ENCODE measurements around the gene SLC26A9. TPM values are rescaled to one million over a fixed set of nuclear protein-coding genes. Genes with fewer than 3 reads are reported as not detected.
"Not testable (repeated sequence)": the region's sequence is repeated elsewhere in the genome, so short reads cannot be mapped to it uniquely, and the experiment has no call there.

SLC26A9 gene
- total RNA-seq, 1 donor from 2014 or later = not detected

DNA sequence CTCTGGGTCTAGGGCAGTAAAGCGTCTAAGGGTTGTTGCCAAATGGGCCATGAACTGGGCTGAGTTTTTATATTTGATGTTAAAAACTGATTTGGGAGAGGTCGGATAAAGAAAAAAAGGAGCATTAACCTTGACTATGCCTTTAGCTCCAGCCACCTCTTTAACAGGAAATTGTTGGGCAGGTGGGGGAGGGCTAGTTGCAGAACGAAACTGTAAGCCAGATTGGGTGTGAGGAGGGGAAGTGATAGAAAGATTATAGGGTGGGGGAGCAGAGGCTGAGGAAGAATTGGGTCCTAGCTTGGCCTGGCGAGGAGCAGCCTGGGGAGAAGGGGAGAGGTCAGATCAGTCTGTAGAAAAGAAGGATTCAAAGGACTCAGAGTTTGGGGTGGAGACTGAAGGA is 54.2 kb downstream of the SLC26A9 start:
- H3K9me3 Mint-ChIP-seq = peaks cover 11% of the 10 kb centered on the region
- DNase-seq; ATAC-seq (ENCODE audit: low read depth); H3K4me3 Mint-ChIP-seq; H3K27me3 Mint-ChIP-seq; POLR2A ChIA-PET; H3K4me1 Mint-ChIP-seq; intact Hi-C loops (cut with micrococcal nuclease); CTCF ChIA-PET; H3K27ac Mint-ChIP-seq; H3K36me3 Mint-ChIP-seq (ENCODE audit: low read depth): not testable (repeated sequence)

DNA sequence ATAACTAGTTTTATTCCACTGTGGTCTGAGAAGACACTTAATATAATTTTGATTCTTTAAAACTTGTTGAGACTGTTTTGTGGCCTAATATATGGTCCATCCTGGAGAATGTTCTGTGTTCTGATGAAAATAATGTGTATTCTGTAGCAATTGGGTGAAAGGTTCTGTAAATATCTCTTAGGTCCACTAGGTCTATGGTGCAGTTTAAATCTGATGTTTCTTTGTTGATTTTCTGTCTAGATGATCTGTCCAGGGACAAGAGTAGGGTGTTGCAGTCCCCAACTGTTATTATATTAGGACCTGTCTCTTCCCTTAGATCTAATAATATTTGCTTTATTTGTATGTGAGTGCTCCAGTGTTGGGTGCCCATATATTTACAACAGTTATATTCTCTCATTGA is 59.5 kb downstream of the SLC26A9 start:
- Mint-ChIP-seq H3K27me3 (no peaks in the 10 kb centered on the region), H3K4me1 (peaks cover 2% of the 10 kb centered on the region), H3K4me3 (no peak overlapping the region), H3K27ac (no peak overlapping the region), H3K9me3 (peaks cover 16% of the 10 kb centered on the region), H3K36me3 (ENCODE audit: low read depth) (peaks cover 3% of the 10 kb centered on the region)
- TF ChIP-seq, protein P1, sequence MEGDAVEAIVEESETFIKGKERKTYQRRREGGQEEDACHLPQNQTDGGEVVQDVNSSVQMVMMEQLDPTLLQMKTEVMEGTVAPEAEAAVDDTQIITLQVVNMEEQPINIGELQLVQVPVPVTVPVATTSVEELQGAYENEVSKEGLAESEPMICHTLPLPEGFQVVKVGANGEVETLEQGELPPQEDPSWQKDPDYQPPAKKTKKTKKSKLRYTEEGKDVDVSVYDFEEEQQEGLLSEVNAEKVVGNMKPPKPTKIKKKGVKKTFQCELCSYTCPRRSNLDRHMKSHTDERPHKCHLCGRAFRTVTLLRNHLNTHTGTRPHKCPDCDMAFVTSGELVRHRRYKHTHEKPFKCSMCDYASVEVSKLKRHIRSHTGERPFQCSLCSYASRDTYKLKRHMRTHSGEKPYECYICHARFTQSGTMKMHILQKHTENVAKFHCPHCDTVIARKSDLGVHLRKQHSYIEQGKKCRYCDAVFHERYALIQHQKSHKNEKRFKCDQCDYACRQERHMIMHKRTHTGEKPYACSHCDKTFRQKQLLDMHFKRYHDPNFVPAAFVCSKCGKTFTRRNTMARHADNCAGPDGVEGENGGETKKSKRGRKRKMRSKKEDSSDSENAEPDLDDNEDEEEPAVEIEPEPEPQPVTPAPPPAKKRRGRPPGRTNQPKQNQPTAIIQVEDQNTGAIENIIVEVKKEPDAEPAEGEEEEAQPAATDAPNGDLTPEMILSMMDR (IDR thresholded peaks at IDR 0.05) = no peak
- ChIA-PET CTCF (no interaction called here), POLR2A (no interaction called here)
- DNase-seq (no peak), ATAC-seq (ENCODE audit: low read depth) (no peak)
- intact Hi-C loops (cut with micrococcal nuclease) = no loop called here

DNA sequence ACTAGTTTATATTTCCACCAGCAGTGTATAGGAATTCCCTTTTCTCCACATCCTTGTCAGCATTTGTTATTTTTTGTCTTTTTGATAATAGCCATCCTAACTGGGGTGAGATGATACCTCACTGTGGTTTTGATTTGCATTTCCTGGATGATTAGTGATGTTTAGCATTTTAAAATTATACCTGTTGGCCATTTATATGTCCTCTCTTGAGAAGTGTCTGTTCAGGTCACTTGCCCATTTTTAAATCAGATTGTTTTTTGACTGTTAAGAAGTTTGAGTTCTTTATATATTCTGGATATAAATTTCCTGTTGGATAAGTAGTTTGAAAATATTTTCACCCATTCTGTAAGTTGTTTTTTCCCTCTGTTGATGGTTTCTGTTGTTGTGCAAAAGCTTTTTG is 62.3 kb downstream of the SLC26A9 start:
- TF ChIP-seq, protein P1 (IDR thresholded peaks at IDR 0.05) = no peak
- DNase-seq = no peak
- Mint-ChIP-seq H3K4me1 (no peaks in the 10 kb centered on the region), H3K36me3 (ENCODE audit: low read depth) (peaks cover 3% of the 10 kb centered on the region), H3K4me3 (no peak overlapping the region), H3K27ac (no peak overlapping the region), H3K9me3 (peaks cover 29% of the 10 kb centered on the region), H3K27me3 (no peaks in the 10 kb centered on the region)
- intact Hi-C loops (cut with micrococcal nuclease) = no loop called here
- ChIA-PET CTCF (no interaction called here), POLR2A (no interaction called here)
- no peak for ATAC-seq (ENCODE audit: low read depth)

DNA sequence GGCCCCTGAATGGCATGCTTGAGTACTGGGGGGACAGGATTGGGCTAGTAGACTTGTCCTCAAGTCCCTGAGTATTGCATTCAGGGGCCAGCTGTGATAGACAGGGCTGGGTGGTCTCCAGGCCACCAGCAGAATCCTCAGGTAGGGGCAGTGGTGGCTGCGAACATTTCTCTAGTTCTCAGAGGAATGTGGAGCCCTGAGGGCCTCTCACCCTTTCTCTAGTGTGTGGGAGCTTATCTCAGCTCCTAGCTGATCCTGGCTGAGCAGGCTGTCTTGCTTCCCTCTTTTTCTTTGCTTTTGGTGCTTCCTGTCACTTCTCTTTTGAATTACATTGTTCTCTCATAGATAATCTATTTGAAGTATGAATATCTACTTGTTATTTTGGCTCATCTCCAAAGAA is 63.3 kb downstream of the SLC26A9 start:
- Mint-ChIP-seq H3K4me3 (no peak overlapping the region), H3K27ac (no peak overlapping the region), H3K36me3 (ENCODE audit: low read depth) (peaks cover 3% of the 10 kb centered on the region), H3K4me1 (no peaks in the 10 kb centered on the region), H3K9me3 (peaks cover 29% of the 10 kb centered on the region), H3K27me3 (no peaks in the 10 kb centered on the region)
- intact Hi-C loops (cut with micrococcal nuclease) = no loop called here
- TF ChIP-seq, protein P1 (IDR thresholded peaks at IDR 0.05) = no peak
- DNase-seq (no peak), ATAC-seq (ENCODE audit: low read depth) (no peak)
- CTCF ChIA-PET = no interaction called here
- POLR2A ChIA-PET = no interaction called here

DNA sequence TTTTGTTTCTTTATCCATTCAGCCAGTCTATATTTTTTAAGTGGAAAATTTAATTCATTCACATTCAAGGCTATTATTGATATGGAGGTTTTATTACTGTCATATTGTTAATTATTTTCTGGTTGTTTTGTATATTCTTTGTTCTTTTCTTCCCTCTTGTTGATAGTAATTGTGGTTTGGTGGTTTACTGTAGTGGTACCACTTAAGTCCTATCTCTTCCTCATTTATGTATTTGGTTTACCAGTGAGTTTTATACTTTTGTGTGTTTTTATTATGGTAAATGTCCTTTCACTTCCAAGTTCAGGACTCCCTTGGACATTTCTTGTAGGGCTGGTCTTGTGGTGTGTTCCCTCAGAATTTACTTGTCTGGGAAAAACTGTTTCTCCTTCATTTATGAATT is 65.2 kb downstream of the SLC26A9 start:
- ChIA-PET POLR2A (no interaction called here), CTCF (no interaction called here)
- Mint-ChIP-seq H3K27ac (no peak overlapping the region), H3K9me3 (peaks cover 29% of the 10 kb centered on the region), H3K27me3 (no peaks in the 10 kb centered on the region), H3K4me3 (no peak overlapping the region), H3K4me1 (no peaks in the 10 kb centered on the region), H3K36me3 (ENCODE audit: low read depth) (peaks cover 3% of the 10 kb centered on the region)
- ATAC-seq (ENCODE audit: low read depth) (no peak), DNase-seq (no peak)
- intact Hi-C loops (cut with micrococcal nuclease) = no loop called here
- TF ChIP-seq, protein P1 (IDR thresholded peaks at IDR 0.05) = no peak

DNA sequence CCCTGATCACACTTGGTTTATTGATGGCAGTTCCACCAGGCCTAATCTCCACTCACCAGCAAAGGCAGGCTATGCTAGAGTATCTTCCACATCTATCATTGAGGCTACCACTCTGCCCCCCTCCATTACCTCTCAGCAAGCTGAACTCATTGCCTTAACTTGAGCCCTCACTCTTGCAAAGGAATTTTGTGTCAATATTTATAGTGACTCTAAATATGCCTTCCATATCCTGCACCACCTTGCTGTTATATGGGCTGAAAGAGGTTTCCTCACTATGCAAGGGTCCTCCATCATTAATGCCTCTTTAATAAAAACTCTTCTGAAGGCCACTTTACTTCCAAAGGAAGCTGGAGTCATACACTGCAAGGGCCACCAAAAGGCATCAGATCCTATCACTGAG is 70.1 kb downstream of the SLC26A9 start:
- POLR2A ChIA-PET = not testable (repeated sequence)

More for the DNA sequence above, 70.1 kb downstream of the SLC26A9 start:
- H3K9me3 Mint-ChIP-seq; H3K4me1 Mint-ChIP-seq; H3K27ac Mint-ChIP-seq; H3K27me3 Mint-ChIP-seq; H3K36me3 Mint-ChIP-seq (ENCODE audit: low read depth); DNase-seq; H3K4me3 Mint-ChIP-seq; intact Hi-C loops (cut with micrococcal nuclease); ATAC-seq (ENCODE audit: low read depth); CTCF ChIA-PET: not testable (repeated sequence)
